Superior temporal gyrus (tissue), 1 donor: Measurements from ENCODE around the gene ESR2.

ENCODE experiments used
- DNase-seq: peaks from one replicate; pipeline ENCODE4 v3.0.0-alpha.2; 2016; ENCODE audit errors: extremely low spot score

ESR2 gene

GRCh38 chr14:64266239-64266638 is 27.9 kb downstream of the ESR2 start:
- no peak for DNase-seq

- DNase-seq: no peak
These were observed 28.9 kb downstream of the ESR2 start for GRCh38 chr14:64265222-64265621.

- DNase-seq: no peak
These were observed 33.8 kb downstream of the ESR2 start for GRCh38 chr14:64260418-64260817.

GRCh38 chr14:64255756-64256155 is 38.4 kb downstream of the ESR2 start:
- DNase-seq: no peak

- DNase-seq: no peak
These were observed 40.5 kb downstream of the ESR2 start for GRCh38 chr14:64253672-64254071.

- no peak for DNase-seq
These were observed 44.8 kb downstream of the ESR2 start for GRCh38 chr14:64249363-64249762.

GRCh38 chr14:64248689-64249088 is 45.5 kb downstream of the ESR2 start:
- no peak for DNase-seq

GRCh38 chr14:64247195-64247594 is 47.0 kb downstream of the ESR2 start:
- DNase-seq: no peak

GRCh38 chr14:64246688-64247087 is 47.5 kb downstream of the ESR2 start:
- no peak for DNase-seq

- no peak for DNase-seq
These were observed 48.7 kb downstream of the ESR2 start for GRCh38 chr14:64245491-64245890.

GRCh38 chr14:64244279-64244678 is 49.9 kb downstream of the ESR2 start:
- no peak for DNase-seq

GRCh38 chr14:64238631-64239030 is 55.5 kb downstream of the ESR2 start:
- no peak for DNase-seq

- no peak for DNase-seq
These were observed 56.1 kb downstream of the ESR2 start for GRCh38 chr14:64238049-64238448.

GRCh38 chr14:64235652-64236640 is 58.2 kb downstream of the ESR2 start:
- DNase-seq: no peak

- DNase-seq: no peak
These were observed 59.1 kb downstream of the ESR2 start for GRCh38 chr14:64234877-64235651.

GRCh38 chr14:64233531-64234190 is 60.5 kb downstream of the ESR2 start:
- no peak for DNase-seq

GRCh38 chr14:64232944-64233343 is 61.2 kb downstream of the ESR2 start:
- DNase-seq: no peak

GRCh38 chr14:64232095-64232838 is 61.9 kb downstream of the ESR2 start:
- no peak for DNase-seq

- no peak for DNase-seq
These were observed 64.7 kb downstream of the ESR2 start for GRCh38 chr14:64229489-64229888.

GRCh38 chr14:64227856-64228255 is 66.3 kb downstream of the ESR2 start:
- no peak for DNase-seq

- no peak for DNase-seq
These were observed 68.9 kb downstream of the ESR2 start for GRCh38 chr14:64225151-64225757.
